Measurements from ENCODE around the gene TRIP13.

DNA sequence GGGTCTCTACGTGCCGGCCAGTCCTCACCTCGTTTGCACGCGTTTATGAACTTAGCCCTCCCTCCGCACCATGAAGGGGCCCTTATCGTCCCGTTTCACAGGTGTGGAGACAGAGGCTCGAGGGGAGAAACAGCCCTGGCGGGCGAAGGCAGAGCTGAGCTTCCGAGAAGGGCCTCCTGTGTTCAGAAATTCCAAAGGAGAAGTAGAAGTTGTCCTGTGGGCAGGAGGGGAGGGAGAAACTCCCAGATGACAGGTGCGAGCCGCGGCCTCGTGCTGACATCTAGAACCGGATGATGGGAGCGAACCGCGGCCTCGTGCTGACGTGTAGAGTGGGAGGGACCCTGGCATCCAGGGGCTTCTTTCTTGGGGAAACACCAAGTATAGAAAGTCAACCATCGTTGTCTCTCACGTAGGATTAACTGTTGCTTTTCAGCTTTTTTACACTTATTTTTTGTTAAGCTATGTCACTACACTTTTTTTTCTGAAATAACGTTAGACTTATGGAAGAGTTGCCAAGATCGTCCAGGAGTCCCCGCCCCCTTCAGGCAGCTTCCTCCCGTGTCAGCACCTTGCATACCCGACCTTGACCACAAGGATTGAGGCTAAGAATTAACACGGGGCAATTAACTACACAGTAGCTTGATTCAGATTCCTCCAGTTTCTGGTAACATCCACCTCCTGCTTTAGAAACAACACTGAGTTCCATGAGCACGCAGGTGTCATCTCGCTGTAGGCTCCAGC, 73.1 kb downstream of the TRIP13 start:
- no peak for TF ChIP-seq TAF1 (IDR thresholded peaks at IDR 0.05; ENCODE audit: borderline replicate concordance, low read depth, low read length)
- TF ChIP-seq POLR2A (IDR thresholded peaks at IDR 0.05; ENCODE audit: low read depth, low read length): no peak
